Kasumi-1 (cell line): ENCODE results near the gene SLC14A1.

Experiments used
- DNase-seq, 2 experiments: peaks; one replicate each; lab custom pipeline; 2025; lab: John Stamatoyannopoulos, UW

SLC14A1 gene

GRCh38 chr18:45722899-45723298 is 1.1 kb upstream of the SLC14A1 start:
- peak; percentile 74 to 80 for DNase-seq

DNA sequence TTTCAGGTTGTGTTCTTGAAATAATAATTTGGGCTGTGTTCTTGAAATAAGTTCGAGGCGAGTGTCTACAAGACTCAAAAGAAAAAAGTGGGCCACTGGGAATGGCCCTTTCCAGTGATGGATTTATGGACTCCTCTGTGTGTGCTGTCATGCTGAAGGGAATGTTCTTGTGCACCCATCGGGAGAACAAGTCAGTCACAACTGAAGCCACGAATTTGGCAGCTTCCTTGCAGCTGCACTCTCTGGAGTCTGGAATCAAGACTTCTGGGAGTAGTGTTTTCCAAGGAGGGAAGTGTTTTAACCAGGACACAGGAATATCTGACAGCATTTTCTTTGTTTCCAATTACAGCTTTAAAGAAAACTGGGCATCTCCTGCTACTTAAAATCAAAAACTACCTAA is 620 bp downstream of the SLC14A1 start:
- DNase-seq = no peak

- no peak for DNase-seq
These were observed 1.4 kb downstream of the SLC14A1 start for GRCh38 chr18:45725336-45725735.

DNA sequence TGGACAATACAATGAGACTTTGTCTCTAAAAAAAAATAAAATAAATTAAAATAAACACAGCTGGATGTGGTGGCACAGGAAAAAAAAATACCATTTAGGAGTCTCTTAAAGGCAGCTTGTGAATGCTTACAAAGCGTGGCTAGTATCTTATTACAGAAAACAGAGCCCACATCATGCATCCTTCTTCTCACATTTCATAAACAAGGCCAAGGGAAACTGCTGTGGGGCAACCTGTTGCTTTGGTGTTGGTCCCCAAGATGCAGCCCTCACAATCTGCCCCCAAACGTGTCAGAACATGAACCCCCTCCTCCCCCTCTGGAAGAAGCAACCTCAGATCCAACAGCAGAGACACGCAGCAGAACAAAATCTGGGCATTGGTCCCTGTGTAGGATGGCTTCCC is 2.6 kb downstream of the SLC14A1 start:
- DNase-seq = no peak

DNA sequence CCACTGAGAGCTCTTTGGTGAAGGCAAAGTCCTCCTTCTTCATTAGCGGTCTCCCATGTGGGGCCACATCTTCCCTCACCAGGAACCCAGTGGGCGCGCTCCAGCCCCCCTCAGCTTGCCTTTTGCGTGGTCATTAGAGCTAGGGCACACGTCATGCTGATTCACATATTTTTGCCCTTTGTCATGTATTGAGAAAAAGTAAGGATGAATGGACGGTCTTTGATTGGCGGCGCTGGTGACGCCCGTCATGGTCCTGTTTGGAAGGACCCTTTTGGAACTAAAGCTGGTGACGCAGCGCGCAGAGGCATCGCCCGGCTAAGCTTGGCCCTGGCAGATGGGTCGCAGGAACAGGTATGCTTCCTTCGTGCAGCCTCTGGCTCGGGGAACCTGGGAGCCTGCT is 3.1 kb downstream of the SLC14A1 start:
- no peak for DNase-seq

- DNase-seq = no peak
These were observed 4.5 kb downstream of the SLC14A1 start for GRCh38 chr18:45728336-45729010.

- DNase-seq = no peak
These were observed 7.0 kb downstream of the SLC14A1 start for GRCh38 chr18:45730832-45731575.

DNA sequence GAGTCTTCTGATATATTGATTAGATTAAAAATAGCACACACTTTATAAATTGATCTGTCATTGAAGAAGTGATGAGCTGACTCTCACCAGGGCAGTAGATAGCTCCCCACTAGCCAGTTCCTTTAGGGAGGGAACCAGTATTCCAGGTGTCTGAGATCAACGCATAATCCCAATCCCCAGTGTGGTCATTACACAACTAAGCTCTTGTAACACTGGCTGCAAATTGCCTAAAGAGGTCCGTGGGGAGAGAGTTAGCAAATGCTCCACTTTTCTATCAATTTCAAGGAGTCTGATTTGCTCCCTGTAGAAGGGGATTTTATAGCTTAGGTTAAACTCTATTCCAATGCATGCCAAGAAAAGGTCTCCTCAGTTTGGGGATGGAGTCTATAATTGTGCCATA is 7.7 kb downstream of the SLC14A1 start:
- DNase-seq = no peak

DNA sequence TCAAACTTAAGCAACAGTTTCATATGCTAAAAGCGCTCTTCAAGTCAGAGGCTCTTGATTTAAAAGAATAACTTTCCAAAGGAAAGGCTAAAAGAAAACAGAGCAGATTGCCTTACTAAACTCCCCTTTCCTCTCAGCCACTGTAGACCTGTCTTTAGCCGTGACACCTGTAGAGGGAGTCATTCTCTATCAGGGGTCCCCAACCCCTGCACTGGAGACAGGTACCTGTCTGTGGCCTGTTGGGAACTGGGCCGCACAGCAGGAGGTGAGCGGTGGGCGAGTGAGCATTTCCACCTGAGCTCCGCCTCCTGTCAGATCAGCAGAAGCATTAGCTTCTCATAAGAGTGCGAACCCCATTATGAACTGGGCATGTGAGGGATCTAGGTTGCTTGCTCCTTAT is 9.6 kb downstream of the SLC14A1 start:
- no peak for DNase-seq

GRCh38 chr18:45734505-45734904 is 10.5 kb downstream of the SLC14A1 start:
- no peak for DNase-seq

- no peak for DNase-seq
These were observed 11.0 kb downstream of the SLC14A1 start for GRCh38 chr18:45734944-45735343.

DNA sequence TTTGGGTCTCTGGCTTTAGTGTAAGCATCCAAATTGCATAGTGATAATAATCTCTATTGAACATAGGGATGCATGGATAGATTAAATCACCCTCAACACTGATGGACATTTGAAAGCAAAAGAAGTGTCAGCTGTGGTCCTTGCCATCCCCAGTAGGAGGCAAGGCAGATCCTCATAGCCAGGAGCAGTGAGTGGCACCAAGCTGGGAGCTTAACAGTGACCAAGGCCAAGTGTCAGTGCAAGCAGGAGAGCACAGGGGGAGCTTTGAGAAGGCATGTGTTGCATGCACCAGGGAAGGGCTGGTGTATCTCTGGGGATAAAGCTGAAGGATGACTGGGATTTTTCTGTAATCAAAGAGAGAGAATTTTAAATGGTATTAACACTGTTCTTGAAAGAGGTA is 14.7 kb downstream of the SLC14A1 start:
- DNase-seq = no peak

DNA sequence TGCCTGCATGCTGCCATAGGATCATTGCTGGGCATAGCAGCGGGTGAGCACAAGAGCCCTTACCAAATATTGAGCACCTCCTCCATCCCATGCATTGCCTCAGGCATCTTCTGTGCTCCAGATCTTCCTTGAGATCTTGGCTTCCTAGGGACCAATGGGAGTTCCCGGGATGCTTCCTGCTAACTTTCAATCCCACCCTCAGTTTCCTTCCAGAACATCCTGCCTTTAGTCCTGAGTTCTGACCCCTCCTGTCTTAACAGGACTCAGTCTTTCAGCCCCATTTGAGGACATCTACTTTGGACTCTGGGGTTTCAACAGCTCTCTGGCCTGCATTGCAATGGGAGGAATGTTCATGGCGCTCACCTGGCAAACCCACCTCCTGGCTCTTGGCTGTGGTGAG is 15.3 kb downstream of the SLC14A1 start:
- no peak for DNase-seq

DNA sequence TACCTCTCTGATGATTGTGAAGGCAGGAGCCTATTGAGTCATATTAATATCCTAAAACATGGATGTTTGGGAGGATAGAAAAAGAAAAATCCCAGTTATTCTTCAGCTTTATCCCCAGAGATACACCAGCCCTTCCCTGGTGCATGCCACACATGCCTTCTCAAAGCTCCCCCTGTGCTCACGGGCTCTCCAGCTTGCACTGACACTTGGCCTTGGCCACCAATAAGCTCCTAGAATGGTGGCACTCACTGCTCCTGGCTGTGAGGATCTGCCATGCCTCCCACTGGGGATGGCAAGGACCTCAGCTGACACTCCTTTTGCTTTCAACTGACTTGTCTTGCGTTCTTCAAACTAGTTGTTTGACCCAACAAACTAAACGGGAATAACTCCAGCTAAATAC is 15.9 kb downstream of the SLC14A1 start:
- DNase-seq = no peak

DNA sequence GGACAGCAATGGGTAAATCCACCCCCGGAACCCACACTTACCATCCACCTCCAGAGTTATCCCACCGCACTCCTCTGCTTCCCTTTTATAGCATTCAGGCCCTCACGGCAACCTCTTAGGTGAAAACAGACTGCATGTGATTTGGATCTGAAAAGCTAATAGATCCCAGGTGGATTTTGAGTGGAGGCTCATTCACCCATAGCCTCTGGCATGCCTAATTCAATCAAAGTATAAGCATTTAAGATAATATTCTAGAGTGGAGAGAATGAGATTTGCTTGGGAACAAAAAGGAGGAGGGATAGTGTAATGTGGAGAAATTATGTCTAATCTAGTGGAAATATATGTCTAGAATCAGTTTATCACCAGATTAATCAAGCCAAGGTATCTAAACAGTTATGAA is 17.1 kb downstream of the SLC14A1 start:
- DNase-seq = no peak

- no peak for DNase-seq
These were observed 22.0 kb downstream of the SLC14A1 start for GRCh38 chr18:45745817-45746461.

DNA sequence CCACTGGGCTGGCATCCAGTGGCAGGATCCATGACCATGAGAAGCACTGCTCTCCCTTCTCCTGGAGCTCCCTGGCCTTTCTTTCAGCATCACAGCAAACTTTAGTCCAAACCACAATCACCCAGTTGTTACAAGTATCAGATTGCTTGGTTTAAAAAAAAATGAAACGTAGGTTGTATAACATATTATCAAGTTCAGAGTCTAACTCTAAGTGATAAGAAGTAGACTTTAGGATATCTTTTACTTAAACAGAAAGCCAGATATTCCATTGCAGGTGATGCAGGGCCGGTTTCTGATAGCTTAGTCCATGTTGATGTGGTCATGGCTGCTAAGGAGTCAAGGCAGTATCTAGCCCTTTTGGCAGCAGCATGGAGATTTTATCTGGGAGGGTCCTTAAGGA is 24.5 kb downstream of the SLC14A1 start:
- DNase-seq = no peak

DNA sequence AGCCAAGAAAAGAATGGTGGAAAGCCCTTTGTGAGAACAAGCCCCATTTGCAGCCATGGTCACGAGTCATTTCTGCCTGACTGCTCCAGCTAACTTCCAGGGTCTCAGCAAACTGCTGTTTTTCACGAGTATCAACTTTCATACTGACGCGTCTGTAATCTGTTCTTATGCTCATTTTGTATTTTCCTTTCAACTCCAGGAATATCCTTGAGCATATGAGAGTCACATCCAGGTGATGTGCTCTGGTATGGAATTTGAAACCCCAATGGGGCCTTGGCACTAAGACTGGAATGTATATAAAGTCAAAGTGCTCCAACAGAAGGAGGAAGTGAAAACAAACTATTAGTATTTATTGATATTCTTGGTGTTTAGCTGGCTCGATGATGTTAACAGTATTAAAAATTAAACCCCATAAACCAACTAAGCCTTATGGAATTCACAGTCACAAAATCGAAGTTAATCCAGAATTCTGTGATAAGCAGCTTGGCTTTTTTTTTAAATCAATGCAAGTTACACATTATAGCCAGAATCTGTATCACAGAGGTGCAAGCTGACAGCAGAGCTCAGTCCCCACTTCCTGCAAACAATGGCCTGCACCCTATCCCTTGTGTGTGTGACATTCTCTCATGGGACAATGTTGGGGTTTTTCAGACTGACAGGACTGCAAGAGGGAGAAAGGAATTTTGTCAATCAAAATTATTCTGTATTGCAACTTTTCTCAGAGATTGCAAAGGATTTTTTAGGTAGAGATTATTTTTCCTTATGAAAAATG is 26.1 kb downstream of the SLC14A1 start:
- DNase-seq = no peak

GRCh38 chr18:45751766-45752165 is 27.8 kb downstream of the SLC14A1 start:
- DNase-seq = peak in 1 of 2 experiments; percentile 29

DNA sequence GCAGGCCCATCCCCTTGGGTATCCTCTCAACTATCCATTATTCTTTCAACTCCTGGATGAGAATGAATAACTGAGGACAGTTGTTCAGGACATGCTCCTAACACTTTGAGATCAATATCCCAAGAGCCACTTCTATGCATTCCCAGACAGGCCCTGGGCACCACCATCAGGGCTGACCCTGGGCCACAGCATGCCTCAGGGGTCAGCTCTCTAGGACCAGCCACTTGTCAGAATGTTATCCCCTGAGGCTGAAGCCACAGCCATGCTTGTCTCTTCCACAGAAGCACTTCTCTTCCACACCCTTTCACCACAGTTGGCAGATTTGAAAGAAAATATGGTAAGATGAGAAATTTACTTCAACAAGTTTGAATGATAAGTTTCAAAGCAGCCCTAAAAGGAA is 28.7 kb downstream of the SLC14A1 start:
- no peak for DNase-seq

GRCh38 chr18:45753286-45753685 is 29.3 kb downstream of the SLC14A1 start:
- DNase-seq = no peak

DNA sequence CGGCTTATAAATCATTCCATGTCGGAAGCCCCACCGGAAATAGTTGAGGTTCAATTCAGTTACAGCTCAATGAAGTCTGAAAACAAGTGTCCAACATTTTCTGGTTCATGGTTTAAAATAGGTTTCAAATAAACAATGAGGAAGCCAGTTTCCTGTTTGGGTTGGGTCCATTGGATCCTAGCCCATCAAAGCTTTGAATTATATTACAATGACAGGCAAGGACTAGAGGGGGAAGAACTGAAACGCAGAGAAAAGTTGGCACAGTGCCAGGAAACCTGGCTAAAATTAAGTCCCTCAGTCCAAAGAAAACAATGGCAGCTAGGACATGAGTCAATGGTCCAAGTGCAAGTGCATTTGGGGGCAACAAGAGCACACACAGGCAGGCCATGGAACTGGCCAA is 32.0 kb downstream of the SLC14A1 start:
- DNase-seq = no peak

- DNase-seq = no peak
These were observed 33.0 kb downstream of the SLC14A1 start for GRCh38 chr18:45757005-45757404.
